HS-5 (cell line): ENCODE data around the gene SP3.

Experiments used
- DNase-seq: peaks from one replicate; pipeline ENCODE4 v3.0.0-alpha.2; 2012; ENCODE audit warnings: low read depth

SP3 gene

GRCh38 chr2:173942861-173943523, 22.2 kb downstream of the SP3 start:
- DNase-seq = no peak

GRCh38 chr2:173941567-173941966, 23.6 kb downstream of the SP3 start:
- DNase-seq = no peak

- DNase-seq = no peak
These were observed 24.8 kb downstream of the SP3 start for GRCh38 chr2:173940208-173941020.

GRCh38 chr2:173938700-173939384, 26.3 kb downstream of the SP3 start:
- DNase-seq = no peak

GRCh38 chr2:173935305-173935704, 29.9 kb downstream of the SP3 start:
- DNase-seq = no peak

GRCh38 chr2:173934895-173935294, 30.3 kb downstream of the SP3 start:
- DNase-seq = no peak

- no peak for DNase-seq
These were observed 33.4 kb downstream of the SP3 start for GRCh38 chr2:173931751-173932150.

- DNase-seq = no peak
These were observed 35.7 kb downstream of the SP3 start for GRCh38 chr2:173929441-173929840.

- no peak for DNase-seq
These were observed 38.3 kb downstream of the SP3 start for GRCh38 chr2:173926875-173927274.

GRCh38 chr2:173924285-173924684, 40.9 kb downstream of the SP3 start:
- DNase-seq = no peak

- no peak for DNase-seq
These were observed 42.4 kb downstream of the SP3 start for GRCh38 chr2:173922760-173923159.

- no peak for DNase-seq
These were observed 43.1 kb downstream of the SP3 start for GRCh38 chr2:173922068-173922467.

- DNase-seq = no peak
These were observed 50.9 kb downstream of the SP3 start for GRCh38 chr2:173914055-173914927.

GRCh38 chr2:173909846-173910245, 55.3 kb downstream of the SP3 start:
- no peak for DNase-seq

- DNase-seq = no peak
These were observed 58.5 kb downstream of the SP3 start for GRCh38 chr2:173906626-173907025.

GRCh38 chr2:173903601-173904394, 61.4 kb downstream of the SP3 start:
- no peak for DNase-seq

- DNase-seq = no peak
These were observed 66.2 kb downstream of the SP3 start for GRCh38 chr2:173898996-173899395.

GRCh38 chr2:173898178-173898668, 67.0 kb downstream of the SP3 start:
- no peak for DNase-seq

GRCh38 chr2:173896755-173897154, 68.4 kb downstream of the SP3 start:
- DNase-seq = no peak

GRCh38 chr2:173892341-173892740, 72.8 kb downstream of the SP3 start:
- no peak for DNase-seq
